Neural cell (in vitro differentiated cells): Measurements from ENCODE around the gene MOCOS. TPM values are rescaled to one million over a fixed set of nuclear protein-coding genes. Genes with fewer than 3 reads are reported as not detected.
"Not testable (repeated sequence)": the region's sequence is repeated elsewhere in the genome, so short reads cannot be mapped to it uniquely, and the experiment has no call there.

Experiments
- H2AFZ ChIP-seq: fragments of 200-600, 300-800 bp; sonication (generic), shearing (Covaris generic); 2 replicates; pipeline ENCODE4 v1.6.0; 2014; ENCODE audit warnings: low read depth, mild to moderate bottlenecking, antibody characterized with exemption, low read length, moderate library complexity
- H3F3A ChIP-seq: fragments of 200-600 bp; shearing (Covaris generic); 2 replicates; pipeline ENCODE4 v1.6.1; 2016; ENCODE audit warnings: mild to moderate bottlenecking, moderate library complexity, mixed read lengths, antibody characterized with exemption, low read length; ENCODE audit not compliant: insufficient read depth, poor library complexity, severe bottlenecking
- H3K27ac ChIP-seq: fragments of 200-600, 300-800 bp; sonication (generic), shearing (Covaris generic); 2 replicates; pipeline ENCODE4 v1.5.1; 2014; ENCODE audit warnings: mild to moderate bottlenecking, low read length, moderate library complexity
- H3K27me3 ChIP-seq: fragments of 300-800, 200-600 bp; sonication (generic), shearing (Covaris generic); 2 replicates; pipeline ENCODE4 v1.6.0; 2014; ENCODE audit warnings: mild to moderate bottlenecking, low read depth, low read length, moderate library complexity; ENCODE audit not compliant: insufficient read depth
- H3K36me3 ChIP-seq: fragments of 300-800, 200-600 bp; sonication (generic), shearing (Covaris generic); 2 replicates; pipeline ENCODE4 v1.5.1; 2014; ENCODE audit warnings: mild to moderate bottlenecking, antibody characterized with exemption, low read length, moderate library complexity; ENCODE audit not compliant: insufficient read depth
- H3K4me2 ChIP-seq: fragments of 300-800, 200-600 bp; sonication (generic), shearing (Covaris generic); 2 replicates; pipeline ENCODE4 v1.6.0; 2014; ENCODE audit warnings: mild to moderate bottlenecking, low read length
- H3K4me3 ChIP-seq: fragments of 300-800, 200-600 bp; sonication (generic), shearing (Covaris generic); 2 replicates; pipeline ENCODE4 v1.5.1; 2014; ENCODE audit warnings: mild to moderate bottlenecking, low read length, moderate library complexity
- H3K79me2 ChIP-seq: fragments of 200-600 bp; shearing (Covaris generic); replicated peaks from 2 replicates; pipeline ENCODE4 v1.6.0; 2014; ENCODE audit warnings: mild to moderate bottlenecking, low read length, moderate library complexity; ENCODE audit not compliant: insufficient read depth
- H3K9ac ChIP-seq: fragments of 300-800, 200-600 bp; sonication (generic), shearing (Covaris generic); 2 replicates; pipeline ENCODE4 v1.6.1; 2016; ENCODE audit warnings: mild to moderate bottlenecking, low read length, mixed read lengths
- H3K9me2 ChIP-seq: fragments of 200-600 bp; shearing (Covaris generic); 2 replicates; pipeline ENCODE4 v1.6.1; 2016; ENCODE audit warnings: mild to moderate bottlenecking, low read length, mixed read lengths; ENCODE audit not compliant: insufficient read depth
- H3K9me3 ChIP-seq: fragments of 200-600, 300-800 bp; sonication (generic), shearing (Covaris generic); 2 replicates; pipeline ENCODE4 v1.6.1; 2016; ENCODE audit warnings: mild to moderate bottlenecking, mixed run types, low read length, moderate library complexity, mixed read lengths
- H4K20me1 ChIP-seq: fragments of 200-600 bp; shearing (Covaris generic); 2 replicates; pipeline ENCODE4 v1.6.1; 2016; ENCODE audit warnings: mild to moderate bottlenecking, mixed run types; ENCODE audit not compliant: insufficient read depth
- EP300 ChIP-seq: fragments of 450-650 bp; conservative IDR thresholded peaks from 2 replicates; pipeline ENCODE4 v1.6.1; 2014; ENCODE audit warnings: antibody characterized with exemption, mild to moderate bottlenecking, moderate library complexity; ENCODE audit not compliant: poor library complexity, severe bottlenecking
- EZH2 ChIP-seq: fragments of 200-600, 300-800 bp; shearing (Covaris generic), sonication (generic); IDR thresholded peaks from 2 replicates; pipeline ENCODE4 v1.6.1; 2014; ENCODE audit warnings: antibody characterized with exemption, low read length, borderline replicate concordance, mild to moderate bottlenecking; ENCODE audit not compliant: insufficient read depth, poor library complexity, severe bottlenecking
- MXI1 ChIP-seq: fragments of 450-650 bp; conservative IDR thresholded peaks from 2 replicates; pipeline ENCODE4 v1.6.1; 2014; ENCODE audit warnings: antibody characterized with exemption, mild to moderate bottlenecking; ENCODE audit not compliant: poor library complexity, severe bottlenecking
- POLR2AphosphoS5 ChIP-seq: IDR thresholded peaks from 2 replicates; pipeline ENCODE4 v1.6.1; 2012
- RAD21 ChIP-seq: fragments of 450-650 bp; conservative IDR thresholded peaks from 2 replicates; pipeline ENCODE4 v1.6.1; 2014; ENCODE audit warnings: antibody characterized with exemption, mild to moderate bottlenecking, moderate library complexity
- SMC3 ChIP-seq: fragments of 450-650 bp; conservative IDR thresholded peaks from 2 replicates; pipeline ENCODE4 v1.6.1; 2014; ENCODE audit warnings: antibody characterized with exemption, mild to moderate bottlenecking, moderate library complexity; ENCODE audit not compliant: poor library complexity
- TAF1 ChIP-seq: IDR thresholded peaks from 2 replicates; pipeline ENCODE4 v1.6.1; 2012; ENCODE audit warnings: low read depth
- polyA plus RNA-seq: library from polyadenylated mRNA; depleted of rRNA; stranded (reverse); fragments of >200 nt; gene quantifications from 2 replicates; pipeline ENCODE4 v1.2.3, GENCODE V29; 2014
- TF ChIP-seq, protein P1 (sequence below): IDR thresholded peaks from 2 replicates; pipeline ENCODE4 v1.6.1; 2012; ENCODE audit warnings: borderline replicate concordance
- TF ChIP-seq, protein P2 (sequence below): fragments of 450-650 bp; IDR thresholded peaks from 2 replicates; pipeline ENCODE4 v1.5.1; 2014; ENCODE audit warnings: antibody characterized with exemption, mild to moderate bottlenecking, moderate library complexity; ENCODE audit not compliant: poor library complexity, severe bottlenecking

MOCOS gene
- polyA plus RNA-seq, 1 donor from 2014 or later = not detected

DNA sequence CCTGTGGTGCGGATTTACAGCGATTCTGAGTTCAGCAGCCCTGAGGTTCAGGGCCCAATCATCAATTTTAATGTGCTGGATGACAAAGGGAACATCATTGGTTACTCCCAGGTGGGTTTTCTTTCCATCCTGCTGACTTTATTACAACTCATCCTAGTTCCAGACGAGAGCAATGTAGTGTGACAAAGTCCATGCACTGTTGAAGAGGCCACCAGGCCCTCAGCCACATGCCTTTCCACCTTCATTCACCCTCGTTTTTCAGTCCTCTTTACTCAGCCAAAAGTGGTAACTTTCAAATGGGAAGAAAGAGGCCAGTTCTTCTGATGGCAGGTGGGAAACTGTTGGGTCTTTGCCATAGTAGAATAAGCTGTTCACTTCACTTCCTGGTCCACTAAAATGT lies 17.9 kb downstream of the MOCOS start:
- no peak overlapping the region for H3K4me2 ChIP-seq
- peaks cover 3% of the 10 kb centered on the region for H3K9me3 ChIP-seq
- no peaks in the 10 kb centered on the region for H3K36me3 ChIP-seq
- no peak overlapping the region for H2AFZ ChIP-seq
- H3K9ac ChIP-seq = no peak overlapping the region
- no peak overlapping the region for H3K27ac ChIP-seq
- no peak overlapping the region for H3K4me3 ChIP-seq
- H3K27me3 ChIP-seq = no peaks in the 10 kb centered on the region
- no peaks in the 10 kb centered on the region for H4K20me1 ChIP-seq
- H3K9me2 ChIP-seq = no peaks in the 10 kb centered on the region
- no peaks in the 10 kb centered on the region for H3K79me2 ChIP-seq
- H3F3A ChIP-seq = no peaks in the 10 kb centered on the region
- TF ChIP-seq POLR2AphosphoS5 (no peak), EP300 (no peak), SMC3 (no peak)
- TF ChIP-seq, protein P1, sequence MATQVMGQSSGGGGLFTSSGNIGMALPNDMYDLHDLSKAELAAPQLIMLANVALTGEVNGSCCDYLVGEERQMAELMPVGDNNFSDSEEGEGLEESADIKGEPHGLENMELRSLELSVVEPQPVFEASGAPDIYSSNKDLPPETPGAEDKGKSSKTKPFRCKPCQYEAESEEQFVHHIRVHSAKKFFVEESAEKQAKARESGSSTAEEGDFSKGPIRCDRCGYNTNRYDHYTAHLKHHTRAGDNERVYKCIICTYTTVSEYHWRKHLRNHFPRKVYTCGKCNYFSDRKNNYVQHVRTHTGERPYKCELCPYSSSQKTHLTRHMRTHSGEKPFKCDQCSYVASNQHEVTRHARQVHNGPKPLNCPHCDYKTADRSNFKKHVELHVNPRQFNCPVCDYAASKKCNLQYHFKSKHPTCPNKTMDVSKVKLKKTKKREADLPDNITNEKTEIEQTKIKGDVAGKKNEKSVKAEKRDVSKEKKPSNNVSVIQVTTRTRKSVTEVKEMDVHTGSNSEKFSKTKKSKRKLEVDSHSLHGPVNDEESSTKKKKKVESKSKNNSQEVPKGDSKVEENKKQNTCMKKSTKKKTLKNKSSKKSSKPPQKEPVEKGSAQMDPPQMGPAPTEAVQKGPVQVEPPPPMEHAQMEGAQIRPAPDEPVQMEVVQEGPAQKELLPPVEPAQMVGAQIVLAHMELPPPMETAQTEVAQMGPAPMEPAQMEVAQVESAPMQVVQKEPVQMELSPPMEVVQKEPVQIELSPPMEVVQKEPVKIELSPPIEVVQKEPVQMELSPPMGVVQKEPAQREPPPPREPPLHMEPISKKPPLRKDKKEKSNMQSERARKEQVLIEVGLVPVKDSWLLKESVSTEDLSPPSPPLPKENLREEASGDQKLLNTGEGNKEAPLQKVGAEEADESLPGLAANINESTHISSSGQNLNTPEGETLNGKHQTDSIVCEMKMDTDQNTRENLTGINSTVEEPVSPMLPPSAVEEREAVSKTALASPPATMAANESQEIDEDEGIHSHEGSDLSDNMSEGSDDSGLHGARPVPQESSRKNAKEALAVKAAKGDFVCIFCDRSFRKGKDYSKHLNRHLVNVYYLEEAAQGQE = no peak

DNA sequence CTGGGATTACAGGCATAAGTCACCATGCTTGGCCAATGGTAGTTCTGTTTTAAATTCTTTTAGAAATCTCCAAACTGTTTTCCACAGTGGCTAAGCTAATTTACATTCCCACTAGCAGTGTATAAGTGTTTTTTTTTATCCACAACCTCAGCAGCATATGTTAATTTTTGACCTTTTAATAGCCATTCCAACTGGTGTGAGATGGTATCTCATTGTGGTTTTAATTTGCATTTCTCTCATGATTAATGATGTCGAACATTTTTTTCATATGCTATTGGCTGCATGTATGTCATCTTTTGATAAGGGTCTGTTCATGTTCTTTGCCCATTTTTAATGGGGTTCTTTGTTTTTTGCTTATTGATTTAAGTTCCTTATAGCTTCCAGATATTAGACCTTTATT lies 20.0 kb downstream of the MOCOS start:
- Histone ChIP-seq H3K27ac (no peak overlapping the region), H4K20me1 (no peaks in the 10 kb centered on the region), H3K4me2 (no peak overlapping the region), H3K79me2 (no peaks in the 10 kb centered on the region), H3K9ac (no peak overlapping the region), H3K36me3 (no peaks in the 10 kb centered on the region), H3K4me3 (no peak overlapping the region), H3K9me3 (peaks cover 3% of the 10 kb centered on the region), H2AFZ (no peak overlapping the region), H3K27me3 (no peaks in the 10 kb centered on the region), H3F3A (no peaks in the 10 kb centered on the region), H3K9me2 (no peaks in the 10 kb centered on the region)
- TF ChIP-seq TAF1 (no peak), EZH2 (no peak), EP300 (no peak), MXI1 (no peak), SMC3 (no peak), RAD21 (no peak), POLR2AphosphoS5 (no peak)
- TF ChIP-seq, protein P2, sequence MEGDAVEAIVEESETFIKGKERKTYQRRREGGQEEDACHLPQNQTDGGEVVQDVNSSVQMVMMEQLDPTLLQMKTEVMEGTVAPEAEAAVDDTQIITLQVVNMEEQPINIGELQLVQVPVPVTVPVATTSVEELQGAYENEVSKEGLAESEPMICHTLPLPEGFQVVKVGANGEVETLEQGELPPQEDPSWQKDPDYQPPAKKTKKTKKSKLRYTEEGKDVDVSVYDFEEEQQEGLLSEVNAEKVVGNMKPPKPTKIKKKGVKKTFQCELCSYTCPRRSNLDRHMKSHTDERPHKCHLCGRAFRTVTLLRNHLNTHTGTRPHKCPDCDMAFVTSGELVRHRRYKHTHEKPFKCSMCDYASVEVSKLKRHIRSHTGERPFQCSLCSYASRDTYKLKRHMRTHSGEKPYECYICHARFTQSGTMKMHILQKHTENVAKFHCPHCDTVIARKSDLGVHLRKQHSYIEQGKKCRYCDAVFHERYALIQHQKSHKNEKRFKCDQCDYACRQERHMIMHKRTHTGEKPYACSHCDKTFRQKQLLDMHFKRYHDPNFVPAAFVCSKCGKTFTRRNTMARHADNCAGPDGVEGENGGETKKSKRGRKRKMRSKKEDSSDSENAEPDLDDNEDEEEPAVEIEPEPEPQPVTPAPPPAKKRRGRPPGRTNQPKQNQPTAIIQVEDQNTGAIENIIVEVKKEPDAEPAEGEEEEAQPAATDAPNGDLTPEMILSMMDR = no peak
- TF ChIP-seq, protein P1 = no peak

DNA sequence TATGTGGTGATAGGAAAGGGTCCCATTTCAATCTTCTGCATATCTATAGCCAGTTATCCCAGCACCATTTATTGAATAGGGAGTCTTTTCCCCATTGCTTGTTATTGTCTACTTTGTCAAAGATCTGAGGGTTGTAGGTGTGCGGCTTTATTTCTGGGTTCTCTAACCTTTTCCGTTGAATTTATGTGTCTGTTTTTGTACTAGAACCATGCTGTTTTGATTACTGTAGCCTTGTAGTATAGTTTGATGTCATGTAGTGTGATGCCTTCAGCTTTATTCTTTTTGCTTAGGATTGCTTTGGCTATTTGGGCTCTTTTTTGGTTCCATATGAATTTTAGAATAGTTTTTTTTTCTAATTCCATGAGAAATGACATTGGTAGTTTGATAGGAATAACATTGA lies 20.7 kb downstream of the MOCOS start:
- H3K36me3 ChIP-seq, H3K9ac ChIP-seq, H3K79me2 ChIP-seq, H2AFZ ChIP-seq, H3K27me3 ChIP-seq, H3K4me3 ChIP-seq, H3K9me3 ChIP-seq, H3K27ac ChIP-seq, H3F3A ChIP-seq, H3K4me2 ChIP-seq, H4K20me1 ChIP-seq, H3K9me2 ChIP-seq: not testable (repeated sequence)
